ENCODE measurements around the gene OR8B12.
"Not testable (repeated sequence)": the region's sequence is repeated elsewhere in the genome, so short reads cannot be mapped to it uniquely, and the experiment has no call there.

Gene OR8B12

DNA sequence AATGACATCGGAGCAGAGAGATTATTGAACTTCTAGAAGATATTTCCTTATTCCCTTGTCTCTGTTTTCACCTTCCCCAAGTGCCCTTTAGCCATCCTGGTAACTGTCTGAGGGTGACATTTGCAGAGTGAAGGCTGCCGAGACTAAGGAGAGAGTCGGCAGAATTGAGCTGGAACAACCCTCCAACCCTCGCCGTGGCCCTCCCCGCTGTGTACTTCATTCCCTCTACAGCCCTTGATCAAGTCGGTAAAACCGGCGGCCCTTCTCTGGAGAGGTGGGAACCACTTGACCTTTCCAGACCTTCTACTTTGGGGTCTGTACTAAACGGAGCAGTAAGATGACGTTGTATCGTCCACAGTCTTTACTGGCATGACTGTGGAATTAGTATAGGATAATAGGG is 26.1 kb downstream of the OR8B12 start:
- Histone ChIP-seq H3K36me3 (ENCODE audit: control insufficient read depth, insufficient read depth, low read length) (no peaks in the 10 kb centered on the region), H3K27ac (ENCODE audit: low read depth, low read length) (no peak overlapping the region), H3K4me1 (ENCODE audit: control insufficient read depth, insufficient read depth, low read length) (no peaks in the 10 kb centered on the region), H3K27me3 (ENCODE audit: control insufficient read depth, insufficient read depth, low read length) (no peaks in the 10 kb centered on the region), H3K9ac (ENCODE audit: low read length) (no peak overlapping the region), H3K4me3 (ENCODE audit: low read length) (no peak overlapping the region)

DNA sequence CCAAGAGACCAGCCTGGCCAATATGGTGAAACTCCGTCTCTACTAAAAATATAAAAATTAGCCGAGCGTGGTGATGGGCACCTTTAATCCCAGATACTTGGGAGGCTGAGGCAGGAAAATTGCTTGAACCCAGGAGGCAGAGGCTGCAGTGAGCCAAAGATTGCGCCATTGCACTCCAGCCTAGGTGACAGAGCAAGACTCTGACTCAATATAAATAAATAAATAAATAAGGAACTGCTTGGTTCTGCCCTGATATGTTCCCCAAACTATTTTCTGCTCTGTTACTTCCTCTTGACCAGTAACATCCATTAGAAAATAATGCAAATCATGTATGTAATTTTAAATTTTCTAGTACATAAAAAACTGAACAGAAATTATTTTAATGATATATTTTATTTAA is 28.8 kb downstream of the OR8B12 start:
- H3K27me3 ChIP-seq (ENCODE audit: control insufficient read depth, insufficient read depth, low read length); H3K4me3 ChIP-seq (ENCODE audit: low read length); H3K36me3 ChIP-seq (ENCODE audit: control insufficient read depth, insufficient read depth, low read length); H3K27ac ChIP-seq (ENCODE audit: low read depth, low read length); H3K9ac ChIP-seq (ENCODE audit: low read length); H3K4me1 ChIP-seq (ENCODE audit: control insufficient read depth, insufficient read depth, low read length): not testable (repeated sequence)

DNA sequence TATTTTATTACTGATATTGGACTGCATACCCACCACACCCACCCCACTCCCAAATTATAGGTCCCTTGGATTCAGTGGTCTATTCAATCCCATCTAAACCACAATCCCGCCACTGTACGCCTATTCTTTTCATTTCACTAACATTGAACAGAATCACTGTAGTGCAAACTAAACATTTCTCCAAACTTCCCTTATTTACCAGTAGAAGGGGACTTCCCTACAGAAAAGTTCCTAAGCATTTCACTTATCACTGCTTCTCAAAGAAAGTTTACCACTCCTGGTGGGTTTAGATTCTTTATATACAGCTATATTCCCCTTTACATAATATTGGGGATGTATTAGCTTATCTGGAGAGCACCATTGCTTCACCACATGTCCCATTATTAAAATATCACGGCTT is 29.3 kb downstream of the OR8B12 start:
- Histone ChIP-seq H3K4me1 (ENCODE audit: control insufficient read depth, insufficient read depth, low read length) (no peaks in the 10 kb centered on the region), H3K27me3 (ENCODE audit: control insufficient read depth, insufficient read depth, low read length) (no peaks in the 10 kb centered on the region), H3K4me3 (ENCODE audit: low read length) (no peak overlapping the region), H3K36me3 (ENCODE audit: control insufficient read depth, insufficient read depth, low read length) (no peaks in the 10 kb centered on the region), H3K9ac (ENCODE audit: low read length) (no peak overlapping the region), H3K27ac (ENCODE audit: low read depth, low read length) (no peak overlapping the region)

DNA sequence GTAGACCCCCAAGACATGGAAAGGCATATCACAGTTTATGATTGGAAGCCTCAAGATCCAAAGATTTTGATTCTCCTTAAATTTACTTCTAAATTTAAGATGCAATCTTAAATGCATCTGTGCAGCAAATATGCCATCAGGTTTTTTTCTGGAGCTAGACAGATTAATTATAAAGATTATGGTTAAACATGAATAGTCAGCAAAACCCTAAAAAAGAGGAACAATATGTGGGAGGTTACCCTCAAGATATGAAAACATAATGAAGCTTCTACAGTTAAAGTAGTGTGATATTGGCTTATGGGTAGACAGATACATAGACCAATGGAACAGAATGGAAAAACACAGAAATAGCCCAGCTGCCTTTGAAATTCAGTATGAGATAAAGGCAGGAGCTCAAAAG is 31.7 kb downstream of the OR8B12 start:
- Histone ChIP-seq H3K9ac (ENCODE audit: low read length) (no peak overlapping the region), H3K27ac (ENCODE audit: low read depth, low read length) (no peak overlapping the region), H3K36me3 (ENCODE audit: control insufficient read depth, insufficient read depth, low read length) (no peaks in the 10 kb centered on the region), H3K4me1 (ENCODE audit: control insufficient read depth, insufficient read depth, low read length) (no peaks in the 10 kb centered on the region), H3K4me3 (ENCODE audit: low read length) (no peak overlapping the region), H3K27me3 (ENCODE audit: control insufficient read depth, insufficient read depth, low read length) (no peaks in the 10 kb centered on the region)

DNA sequence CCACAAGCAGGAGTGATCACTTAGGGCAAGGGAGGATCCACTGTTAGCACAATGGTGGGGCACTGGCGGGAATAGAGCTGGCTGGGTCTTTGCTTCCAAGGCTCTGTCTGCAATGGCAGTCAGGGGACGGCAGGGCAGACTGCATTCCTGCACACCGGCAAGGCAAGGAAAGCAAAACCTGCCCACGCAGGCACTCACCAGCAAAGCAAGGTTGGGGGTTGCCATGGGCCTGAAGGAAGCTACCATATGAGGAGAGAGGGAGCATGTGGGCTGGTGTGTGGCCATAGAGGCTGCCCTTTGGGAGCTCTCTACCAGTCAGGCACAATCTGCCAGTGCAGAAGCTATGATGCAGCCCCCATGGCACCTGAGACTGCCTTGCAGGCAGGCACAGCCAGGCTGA is 33.2 kb downstream of the OR8B12 start:
- Histone ChIP-seq H3K4me3 (ENCODE audit: low read length) (no peak overlapping the region), H3K36me3 (ENCODE audit: control insufficient read depth, insufficient read depth, low read length) (no peaks in the 10 kb centered on the region)

DNA sequence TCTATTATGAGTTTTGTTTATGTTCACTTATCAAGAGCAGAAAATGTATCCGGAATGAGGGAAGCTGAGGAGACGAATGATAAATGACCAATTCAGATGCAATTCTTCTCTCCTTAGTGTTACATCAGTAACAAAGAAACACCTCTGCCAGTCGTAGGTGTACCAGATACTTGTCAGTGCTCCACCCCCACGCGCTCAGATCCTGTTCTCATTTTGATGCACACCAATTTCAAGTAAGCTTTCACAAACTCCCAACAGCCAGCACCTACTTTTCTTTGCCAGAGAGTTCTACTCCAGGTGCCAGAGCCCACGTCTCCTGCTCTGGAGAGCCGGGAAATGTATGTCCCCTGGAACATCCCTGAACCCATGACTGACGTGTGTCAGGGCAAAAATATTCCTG is 43.7 kb downstream of the OR8B12 start:
- Histone ChIP-seq H3K27me3 (ENCODE audit: control insufficient read depth, insufficient read depth, low read length) (no peaks in the 10 kb centered on the region), H3K36me3 (ENCODE audit: control insufficient read depth, insufficient read depth, low read length) (no peaks in the 10 kb centered on the region), H3K4me3 (ENCODE audit: low read length) (no peak overlapping the region), H3K4me1 (ENCODE audit: control insufficient read depth, insufficient read depth, low read length) (no peaks in the 10 kb centered on the region), H3K27ac (ENCODE audit: low read depth, low read length) (no peak overlapping the region), H3K9ac (ENCODE audit: low read length) (no peak overlapping the region)

More for the DNA sequence above, 33.2 kb downstream of the OR8B12 start:
- no peak overlapping the region for H3K27ac ChIP-seq (ENCODE audit: low read depth, low read length)
- H3K9ac ChIP-seq (ENCODE audit: low read length), result no peak overlapping the region
- no peaks in the 10 kb centered on the region for H3K27me3 ChIP-seq (ENCODE audit: control insufficient read depth, insufficient read depth, low read length)
- no peaks in the 10 kb centered on the region for H3K4me1 ChIP-seq (ENCODE audit: control insufficient read depth, insufficient read depth, low read length)

DNA sequence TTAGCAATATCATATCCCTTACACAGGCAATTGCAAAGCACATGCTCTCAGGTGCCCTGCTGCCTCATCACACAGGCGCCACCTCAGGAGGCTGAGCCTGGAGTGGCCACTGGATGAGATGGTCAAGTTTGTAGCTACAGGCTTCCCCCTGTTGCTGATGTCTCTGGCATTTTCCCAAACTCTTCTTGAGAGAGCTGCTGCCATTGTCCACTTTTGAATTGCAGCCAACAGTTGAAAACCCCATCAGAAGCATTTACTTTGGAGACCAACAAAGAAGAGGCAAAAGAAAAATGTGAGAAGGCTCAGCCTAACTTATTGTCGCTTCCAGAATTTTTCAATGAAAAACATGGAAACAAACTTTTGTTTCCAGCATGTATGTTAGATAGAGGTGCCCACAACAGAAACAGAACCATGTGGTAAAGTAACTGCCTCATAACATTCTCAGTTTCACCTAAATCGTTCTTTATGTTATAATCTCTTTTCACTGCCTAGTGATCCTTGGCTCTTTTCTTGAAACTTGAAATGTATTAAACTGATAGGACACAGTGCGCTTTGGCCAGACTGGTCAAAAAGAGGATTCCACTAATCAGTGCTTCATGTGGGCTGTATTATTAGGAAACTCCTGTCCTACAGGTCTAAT is 50.3 kb downstream of the OR8B12 start:
- no peaks in the 10 kb centered on the region for H3K27me3 ChIP-seq (ENCODE audit: control insufficient read depth, insufficient read depth, low read length)
- no peak overlapping the region for H3K27ac ChIP-seq (ENCODE audit: low read depth, low read length)
- no peak overlapping the region for H3K9ac ChIP-seq (ENCODE audit: low read length)
- no peak overlapping the region for H3K4me3 ChIP-seq (ENCODE audit: low read length)
- H3K36me3 ChIP-seq (ENCODE audit: control insufficient read depth, insufficient read depth, low read length), result no peaks in the 10 kb centered on the region
- H3K4me1 ChIP-seq (ENCODE audit: control insufficient read depth, insufficient read depth, low read length), result no peaks in the 10 kb centered on the region
